GM21619 (cell line): Measurements from ENCODE around the gene LIPF.
"Not testable (repeated sequence)": the region's sequence is repeated elsewhere in the genome, so short reads cannot be mapped to it uniquely, and the experiment has no call there.

Experiments used
- ATAC-seq: cut with Tn5 transposase; IDR thresholded peaks from one replicate; pipeline ENCODE4 v1.9.1; 2021; ENCODE audit not compliant: unreplicated experiment

The LIPF gene

GRCh38 chr10:88672041-88672440, 7.8 kb downstream of the LIPF start:
- ATAC-seq: no peak

- no peak for ATAC-seq
Measured at GRCh38 chr10:88676283-88677060, 12.2 kb downstream of the LIPF start.

GRCh38 chr10:88680958-88681357, 16.7 kb downstream of the LIPF start:
- no peak for ATAC-seq

GRCh38 chr10:88682491-88682890, 18.2 kb downstream of the LIPF start:
- ATAC-seq: no peak

DNA sequence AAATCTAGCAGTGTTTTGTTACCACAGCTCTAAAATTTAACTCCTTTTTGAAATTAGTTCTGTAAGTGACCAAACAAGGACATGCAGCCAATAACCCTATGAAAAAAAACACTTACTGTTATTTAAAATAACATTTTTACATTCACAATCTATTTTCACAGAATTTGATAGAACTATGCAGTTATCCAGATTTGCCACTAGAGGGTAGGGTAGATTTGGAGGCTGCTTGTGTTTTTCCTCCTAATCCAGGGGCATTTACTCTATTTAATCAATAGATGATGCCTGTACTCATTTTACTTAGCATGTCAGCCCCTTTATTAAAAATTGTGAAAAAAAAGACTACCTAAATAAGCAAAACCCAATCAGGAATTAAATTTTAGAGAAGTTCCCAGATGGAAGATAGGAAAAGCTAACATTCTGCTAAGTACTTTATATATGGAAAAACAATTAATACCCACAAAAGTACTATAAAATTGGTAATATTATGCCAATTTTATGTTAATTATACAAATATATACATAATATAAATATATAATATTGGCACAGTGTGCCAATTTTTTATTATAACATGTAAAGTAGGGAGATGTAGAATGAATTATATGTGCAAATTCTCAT, 23.7 kb downstream of the LIPF start:
- ATAC-seq: no peak

DNA sequence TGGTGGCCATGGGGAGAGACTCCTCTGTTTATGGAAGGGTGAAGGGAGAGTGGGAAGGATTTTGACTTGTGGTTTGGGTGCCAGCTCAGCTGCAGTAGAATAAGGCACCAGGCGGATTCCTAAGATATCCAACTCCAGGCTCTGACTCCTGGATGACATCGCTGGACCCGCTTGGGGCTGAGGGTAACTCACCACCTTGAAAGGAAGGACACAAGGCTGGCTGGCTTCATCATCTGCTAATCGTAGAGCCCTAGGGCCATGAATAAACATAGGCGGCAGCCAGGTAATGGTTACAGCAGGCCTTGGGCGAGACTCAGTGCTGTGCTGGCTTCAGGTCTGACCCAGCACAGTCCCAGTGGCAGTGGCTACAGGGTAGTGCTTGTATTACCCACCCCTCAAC, 25.1 kb downstream of the LIPF start:
- no peak for ATAC-seq

GRCh38 chr10:88693392-88694020, 29.3 kb downstream of the LIPF start:
- ATAC-seq: no peak

DNA sequence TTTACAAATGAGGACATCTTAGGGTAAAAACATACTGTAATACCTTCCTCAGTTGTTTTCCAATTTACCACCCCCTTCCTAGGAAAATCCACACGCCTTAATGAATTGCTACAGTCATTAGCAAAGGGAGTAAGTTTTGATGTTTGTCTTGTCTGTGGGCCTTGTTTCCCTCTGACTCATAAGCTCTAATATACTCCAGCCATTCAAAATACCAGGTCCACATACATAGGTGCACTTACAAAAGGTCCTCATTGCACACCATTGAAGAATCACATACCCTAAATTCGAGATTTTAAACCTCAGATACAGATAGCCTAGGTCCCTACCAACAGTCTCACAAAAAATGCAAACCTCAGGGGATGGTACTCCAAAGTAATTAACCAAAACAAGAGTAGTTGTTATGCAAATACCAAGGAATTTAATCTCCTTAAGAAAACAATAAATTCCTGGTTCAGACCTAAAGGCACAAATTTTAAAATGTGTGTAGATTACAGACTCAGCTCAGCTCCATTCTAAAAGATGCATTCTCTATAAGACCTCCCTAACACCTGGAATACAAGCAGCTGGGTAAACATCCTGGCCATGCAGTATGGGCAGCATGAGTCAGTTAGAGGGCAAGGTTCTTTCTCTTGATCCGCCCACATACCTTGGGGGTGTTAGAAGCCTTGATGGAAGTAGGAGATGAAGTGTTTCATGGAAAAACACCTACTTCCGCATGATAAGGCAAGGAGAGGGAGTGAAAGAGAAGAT, 38.8 kb downstream of the LIPF start:
- ATAC-seq: no peak

DNA sequence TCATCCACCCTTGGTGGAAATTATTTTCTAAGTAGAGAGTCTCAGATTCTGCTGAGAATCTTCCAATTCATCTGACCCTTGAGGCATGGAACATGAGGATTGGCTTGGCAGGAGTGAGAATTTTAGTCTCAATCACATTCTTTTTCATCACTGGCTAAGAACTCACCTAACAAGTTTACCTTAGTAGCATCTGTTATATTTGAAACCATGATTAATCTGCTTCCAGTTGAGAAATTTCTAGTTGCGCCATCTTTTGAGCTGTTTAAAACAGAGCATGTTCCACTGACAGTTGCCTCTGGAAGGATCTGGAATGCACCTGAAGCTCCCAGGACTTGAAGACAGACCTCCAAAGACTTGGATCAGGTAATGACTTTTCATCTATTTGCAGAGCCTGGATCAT, 41.7 kb downstream of the LIPF start, which contains the start of gene LIPK:
TSS of gene LIPK (plus strand) at position 292 of the 400 bp plus-strand sequence. CDS start 18,295 bp downstream, outside the sequence.
- no peak for ATAC-seq

DNA sequence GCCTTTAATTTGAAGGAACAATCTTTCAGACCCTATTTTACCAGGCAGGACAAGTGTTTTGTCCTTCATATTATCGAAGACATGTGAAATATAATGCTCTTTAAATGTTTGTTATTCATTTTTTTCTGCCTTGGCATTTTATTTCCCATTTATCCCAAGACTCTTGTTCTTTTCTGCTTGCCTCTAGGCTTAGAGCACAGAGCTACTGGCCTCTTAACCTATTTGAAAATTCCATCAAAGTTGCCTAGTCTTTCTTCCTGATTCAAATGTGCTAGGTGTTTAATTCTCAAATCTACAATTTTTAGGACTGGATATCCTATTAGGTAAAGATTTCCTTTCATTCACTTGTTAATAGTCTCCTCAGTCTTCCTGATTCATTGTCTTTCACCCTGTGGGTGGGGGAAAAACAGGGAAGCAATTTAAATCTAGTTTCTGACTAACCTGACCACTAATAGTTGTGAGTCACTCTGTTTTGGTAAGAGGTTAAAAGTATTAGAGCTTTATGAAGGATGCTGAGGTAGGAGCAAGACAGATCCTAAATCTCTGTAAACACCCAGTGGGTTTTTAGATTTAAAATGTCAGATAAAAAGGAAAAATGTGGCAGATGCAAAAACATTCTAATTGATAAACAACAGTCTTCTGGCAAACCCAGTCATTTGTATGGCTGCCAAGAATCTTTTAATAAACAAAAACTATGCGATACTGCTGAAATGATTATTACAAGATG, 43.4 kb downstream of the LIPF start:
- ATAC-seq: no peak

DNA sequence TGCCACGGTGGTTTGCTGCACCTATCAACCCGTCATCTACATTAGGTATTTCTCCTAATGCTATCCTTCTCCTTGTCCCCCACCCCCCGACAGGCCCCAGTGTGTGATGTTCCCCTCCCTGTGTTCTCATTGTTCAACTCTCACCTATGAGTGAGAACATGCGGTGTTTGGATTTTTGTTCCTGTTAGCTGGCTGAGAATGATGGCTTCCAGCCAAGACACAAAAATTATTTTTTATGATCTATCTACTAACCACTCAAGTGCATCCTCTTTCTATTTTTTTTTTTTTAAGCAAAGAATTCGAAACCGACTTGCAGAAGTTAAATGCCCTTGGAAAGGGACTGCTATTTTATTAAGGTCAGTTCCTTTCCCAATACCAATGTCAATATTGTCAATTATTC, 45.1 kb downstream of the LIPF start:
- not testable (repeated sequence) for ATAC-seq

DNA sequence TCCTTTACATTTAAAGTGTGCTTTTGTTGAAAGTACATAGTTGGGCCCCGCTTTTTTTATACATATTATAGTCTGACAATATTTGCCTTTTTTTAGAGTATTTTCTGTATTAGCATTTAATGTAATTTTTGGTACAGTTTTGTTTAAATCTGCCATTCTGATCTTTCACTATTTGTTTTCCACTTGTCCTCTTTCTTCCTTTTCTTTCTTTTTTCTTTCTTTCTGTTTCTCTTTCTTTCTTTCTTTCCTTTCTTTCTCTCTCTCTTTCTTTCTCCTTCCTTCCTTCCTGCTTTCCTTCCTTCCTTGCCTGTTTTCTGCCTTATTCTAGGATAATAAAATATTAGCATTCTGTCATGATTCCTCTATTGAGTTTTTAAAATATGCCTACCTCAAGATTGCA, 51.3 kb downstream of the LIPF start:
- no peak for ATAC-seq

GRCh38 chr10:88721392-88721791, 57.1 kb downstream of the LIPF start:
- ATAC-seq: no peak

GRCh38 chr10:88725798-88726197, 61.6 kb downstream of the LIPF start:
- ATAC-seq: no peak

GRCh38 chr10:88728107-88728763, 64.0 kb downstream of the LIPF start:
- no peak for ATAC-seq
